K562 (cell line): ENCODE measurements around the gene KIAA1958. TPM values are rescaled to one million over a fixed set of nuclear protein-coding genes. Genes with fewer than 3 reads are reported as not detected.

Source experiments
- CBX5 ChIP-seq: IDR thresholded peaks from 2 replicates; pipeline ENCODE4 v1.6.1; 2014; ENCODE audit warnings: low read depth, borderline replicate concordance
- E2F3 ChIP-seq: fragments of 250-450 bp; sonication (Bioruptor Pico); IDR thresholded peaks from 2 replicates; pipeline ENCODE4 v1.4.0; 2020; ENCODE audit warnings: mild to moderate bottlenecking
- MTA3 ChIP-seq: fragments of 450-650 bp; formaldehyde crosslinking; IDR thresholded peaks from 2 replicates; pipeline ENCODE4 v1.6.1; 2017; ENCODE audit warnings: mild to moderate bottlenecking, borderline replicate concordance
- NCOA2 ChIP-seq, 2 experiments: fragments of 450-650 bp; IDR thresholded peaks; 2 replicates each; pipeline ENCODE4 v1.6.1; 2018; ENCODE audit warnings: mild to moderate bottlenecking in 2 of 2, moderate library complexity in 1 of 2; ENCODE audit not compliant: partially characterized antibody in 2 of 2
- NCOA6 ChIP-seq: fragments of 450-650 bp; IDR thresholded peaks from 2 replicates; pipeline ENCODE4 v1.6.1; 2017; ENCODE audit warnings: mild to moderate bottlenecking
- NEUROD1 ChIP-seq: fragments of 150-350 bp; IDR thresholded peaks from 2 replicates; pipeline ENCODE4 v1.6.1; 2014; ENCODE audit warnings: borderline replicate concordance, low read length, low read depth; ENCODE audit not compliant: partially characterized antibody
- NFE2 ChIP-seq: IDR thresholded peaks from 2 replicates; pipeline ENCODE4 v1.6.1; 2014; ENCODE audit warnings: antibody characterized with exemption, low read depth
- NFIC ChIP-seq: fragments of 450-650 bp; IDR thresholded peaks from 2 replicates; pipeline ENCODE4 v1.6.1; 2017; ENCODE audit warnings: mild to moderate bottlenecking, inconsistent platforms
- SUPT5H ChIP-seq: fragments of 450-650 bp; IDR thresholded peaks from 2 replicates; pipeline ENCODE4 v1.6.1; 2016
- TBL1XR1 ChIP-seq, 2 experiments: IDR thresholded peaks; 2 replicates each; pipeline ENCODE4 v1.6.1; 2012; ENCODE audit warnings: improper control_type of control experiment in 2 of 2, low read length in 2 of 2, mild to moderate bottlenecking in 1 of 2
- ZBTB8A ChIP-seq: fragments of 450-650 bp; IDR thresholded peaks from 2 replicates; pipeline ENCODE4 v1.6.1; 2018; ENCODE audit warnings: mild to moderate bottlenecking, moderate library complexity; ENCODE audit not compliant: partially characterized antibody
- ZNF133 ChIP-seq: fragments of 250-450 bp; sonication (Bioruptor Pico); IDR thresholded peaks from 2 replicates; pipeline ENCODE4 v1.4.0; 2020; ENCODE audit warnings: mild to moderate bottlenecking
- ZNF408 ChIP-seq: fragments of 250-450 bp; sonication (Bioruptor Pico); IDR thresholded peaks from 2 replicates; pipeline ENCODE4 v1.4.0; 2020; ENCODE audit warnings: low read depth, mild to moderate bottlenecking, moderate library complexity
- ZNF75A ChIP-seq: fragments of 450-650 bp; formaldehyde crosslinking; IDR thresholded peaks from 2 replicates; pipeline ENCODE4 v1.4.0; 2020; ENCODE audit warnings: mild to moderate bottlenecking
- ZSCAN29 ChIP-seq: fragments of 450-650 bp; IDR thresholded peaks from 2 replicates; pipeline ENCODE4 v1.6.1; 2017
- polyA plus RNA-seq, 8 experiments: library from polyadenylated mRNA; depleted of rRNA in 4 of 8; stranded (reverse) in 5 of 8; unstranded in 3 of 8; fragments of >200 nt; fragmentation: Nextera tagmentation in 2 of 8; fragmentation: Illumina TruSeq in 1 of 8; extraction: Ambion mirVana in 2 of 8; extraction: Trizol in 1 of 8; gene quantifications; 2 replicates each; pipeline versions ENCODE4 v1.2.1 to v1.2.3, GENCODE V29; 2011 to 2014; ENCODE audit warnings: inconsistent platforms in 1 of 8, missing spikeins in 1 of 8
- total RNA-seq, 7 experiments: library from RNA; depleted of rRNA in 6 of 7; stranded (reverse); fragments of >200 nt in 6 of 7; fragmentation: Illumina TruSeq in 2 of 7; extraction: Trizol in 2 of 7; gene quantifications; 2 replicates each; pipeline versions ENCODE4 v1.2.1 to v1.2.3, GENCODE V29; 2011 to 2021; ENCODE audit warnings: low replicate concordance in 1 of 7
- TF ChIP-seq, protein P1 (sequence below): fragments of 450-650 bp; IDR thresholded peaks from 2 replicates; pipeline ENCODE4 v1.6.1; 2017; ENCODE audit warnings: antibody characterized with exemption
- TF ChIP-seq, protein P2 (sequence below): fragments of 450-650 bp; formaldehyde crosslinking; IDR thresholded peaks from 2 replicates; pipeline ENCODE4 v1.4.0; 2020; ENCODE audit warnings: mild to moderate bottlenecking, moderate library complexity
- TF ChIP-seq, protein P3 (sequence below), 2 experiments: fragments of 200-800 bp in 1 of 2; sonication (Bioruptor generic) in 1 of 2; sonication (generic) in 1 of 2; formaldehyde crosslinking in 1 of 2; IDR thresholded peaks in 1 of 2; conservative IDR thresholded peaks in 1 of 2; 2 replicates each; pipeline versions ENCODE4 v1.5.0 to v1.6.1; 2016 to 2020; ENCODE audit warnings: missing compliant biosample characterization in 1 of 2, missing genetic modification characterization in 1 of 2, missing genetic modification reagents in 1 of 2
- TF ChIP-seq, protein P4 (sequence below), 2 experiments: fragments of 450-650 bp in 1 of 2; sonication (generic) in 1 of 2; formaldehyde crosslinking in 1 of 2; IDR thresholded peaks in 1 of 2; conservative IDR thresholded peaks in 1 of 2; 2 replicates each; pipeline versions ENCODE4 v1.6.1 to v1.8.1; 2016 to 2023; ENCODE audit warnings: mild to moderate bottlenecking in 2 of 2, moderate library complexity in 2 of 2, inconsistent platforms in 1 of 2, missing genetic modification reagents in 1 of 2
- TF ChIP-seq, protein P5 (sequence below): sonication (generic); formaldehyde crosslinking; IDR thresholded peaks from 2 replicates; pipeline ENCODE4 v1.9.0; 2022; ENCODE audit warnings: mild to moderate bottlenecking, missing genetic modification reagents
- TF ChIP-seq, protein P6 (sequence below): fragments of 450-650 bp; IDR thresholded peaks from 2 replicates; pipeline ENCODE4 v1.6.1; 2016; ENCODE audit warnings: low read depth, mild to moderate bottlenecking, moderate library complexity

The KIAA1958 gene
- total and polyA plus RNA-seq, 9 of the 15 experiments (the other 6 are each of a cell fraction or from before 2014, with no cell fraction given) = 1.1 to 16.0 (median 10.1) TPM

DNA sequence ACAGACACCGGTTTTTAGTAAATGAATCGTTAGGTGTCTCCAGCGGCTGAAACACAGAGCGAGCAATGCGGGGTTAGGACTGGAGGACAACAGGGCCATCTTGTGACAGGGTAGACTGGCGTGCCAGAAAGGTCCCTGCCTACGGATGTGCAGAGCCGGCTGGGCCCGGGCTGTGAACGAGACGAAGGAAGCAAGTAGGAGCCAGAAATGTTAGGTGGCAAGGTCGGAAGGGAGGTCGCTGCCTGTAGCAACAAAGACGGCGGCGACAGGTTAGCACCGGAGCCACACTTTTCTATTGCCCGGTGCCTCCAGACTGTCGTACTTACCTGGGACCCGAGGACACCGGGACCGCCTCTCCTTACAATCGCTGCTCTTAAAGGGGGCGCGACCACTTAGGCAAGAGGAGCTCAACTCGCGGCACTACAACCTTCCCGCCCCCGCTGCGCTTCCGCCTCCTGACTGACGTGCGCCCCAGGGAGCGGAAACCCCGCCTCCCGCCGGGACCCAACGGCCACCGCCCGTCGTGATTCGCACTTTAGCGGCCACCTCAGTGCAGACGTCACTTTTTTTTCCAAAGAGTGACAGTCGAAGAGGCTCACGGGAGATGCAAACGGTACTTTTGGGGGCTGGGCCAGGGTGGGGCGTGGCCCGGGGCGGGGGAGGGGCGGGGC is 231.2 kb downstream of the KIAA1958 start, which contains the start of gene INIP (continued):
- TF ChIP-seq, protein P1, sequence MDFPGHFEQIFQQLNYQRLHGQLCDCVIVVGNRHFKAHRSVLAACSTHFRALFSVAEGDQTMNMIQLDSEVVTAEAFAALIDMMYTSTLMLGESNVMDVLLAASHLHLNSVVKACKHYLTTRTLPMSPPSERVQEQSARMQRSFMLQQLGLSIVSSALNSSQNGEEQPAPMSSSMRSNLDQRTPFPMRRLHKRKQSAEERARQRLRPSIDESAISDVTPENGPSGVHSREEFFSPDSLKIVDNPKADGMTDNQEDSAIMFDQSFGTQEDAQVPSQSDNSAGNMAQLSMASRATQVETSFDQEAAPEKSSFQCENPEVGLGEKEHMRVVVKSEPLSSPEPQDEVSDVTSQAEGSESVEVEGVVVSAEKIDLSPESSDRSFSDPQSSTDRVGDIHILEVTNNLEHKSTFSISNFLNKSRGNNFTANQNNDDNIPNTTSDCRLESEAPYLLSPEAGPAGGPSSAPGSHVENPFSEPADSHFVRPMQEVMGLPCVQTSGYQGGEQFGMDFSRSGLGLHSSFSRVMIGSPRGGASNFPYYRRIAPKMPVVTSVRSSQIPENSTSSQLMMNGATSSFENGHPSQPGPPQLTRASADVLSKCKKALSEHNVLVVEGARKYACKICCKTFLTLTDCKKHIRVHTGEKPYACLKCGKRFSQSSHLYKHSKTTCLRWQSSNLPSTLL = no peak
- TF ChIP-seq ZNF75A (CRISPR knock-in tag) = no peak
- TF ChIP-seq ZSCAN29 = no peak
- TF ChIP-seq ZBTB8A = no peak
- TF ChIP-seq, protein P2, sequence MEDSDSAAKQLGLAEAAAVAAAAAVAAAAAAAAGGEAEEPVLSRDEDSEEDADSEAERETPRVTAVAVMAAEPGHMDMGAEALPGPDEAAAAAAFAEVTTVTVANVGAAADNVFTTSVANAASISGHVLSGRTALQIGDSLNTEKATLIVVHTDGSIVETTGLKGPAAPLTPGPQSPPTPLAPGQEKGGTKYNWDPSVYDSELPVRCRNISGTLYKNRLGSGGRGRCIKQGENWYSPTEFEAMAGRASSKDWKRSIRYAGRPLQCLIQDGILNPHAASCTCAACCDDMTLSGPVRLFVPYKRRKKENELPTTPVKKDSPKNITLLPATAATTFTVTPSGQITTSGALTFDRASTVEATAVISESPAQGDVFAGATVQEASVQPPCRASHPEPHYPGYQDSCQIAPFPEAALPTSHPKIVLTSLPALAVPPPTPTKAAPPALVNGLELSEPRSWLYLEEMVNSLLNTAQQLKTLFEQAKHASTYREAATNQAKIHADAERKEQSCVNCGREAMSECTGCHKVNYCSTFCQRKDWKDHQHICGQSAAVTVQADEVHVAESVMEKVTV = no peak
- TF ChIP-seq MTA3 = peak; percentile 53; the same call in 1 of the 2 replicates
- TF ChIP-seq NCOA6 = no peak
- TF ChIP-seq ZNF133 (CRISPR knock-in tag) = no peak
- TF ChIP-seq ZNF408 (CRISPR knock-in tag) = no peak
- peak; percentile 75 for TF ChIP-seq E2F3 (CRISPR knock-in tag)
- TF ChIP-seq, protein P3, sequence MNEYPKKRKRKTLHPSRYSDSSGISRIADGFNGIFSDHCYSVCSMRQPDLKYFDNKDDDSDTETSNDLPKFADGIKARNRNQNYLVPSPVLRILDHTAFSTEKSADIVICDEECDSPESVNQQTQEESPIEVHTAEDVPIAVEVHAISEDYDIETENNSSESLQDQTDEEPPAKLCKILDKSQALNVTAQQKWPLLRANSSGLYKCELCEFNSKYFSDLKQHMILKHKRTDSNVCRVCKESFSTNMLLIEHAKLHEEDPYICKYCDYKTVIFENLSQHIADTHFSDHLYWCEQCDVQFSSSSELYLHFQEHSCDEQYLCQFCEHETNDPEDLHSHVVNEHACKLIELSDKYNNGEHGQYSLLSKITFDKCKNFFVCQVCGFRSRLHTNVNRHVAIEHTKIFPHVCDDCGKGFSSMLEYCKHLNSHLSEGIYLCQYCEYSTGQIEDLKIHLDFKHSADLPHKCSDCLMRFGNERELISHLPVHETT (CRISPR knock-in tag; conservative IDR thresholded peaks at IDR 0.05 in 1 of 2, IDR thresholded peaks at IDR 0.05 in 1 of 2) = 0 out of 4 replicates have a peak, but pooled peaks of 1 of the 2 experiments have one; percentile 28
- no peak for TF ChIP-seq NCOA2 (IDR thresholded peaks at IDR 0.05; ENCODE audit: partially characterized antibody in 2 of 2)
- no peak for TF ChIP-seq CBX5
- no peak for TF ChIP-seq NFIC
- TF ChIP-seq, protein P4, sequence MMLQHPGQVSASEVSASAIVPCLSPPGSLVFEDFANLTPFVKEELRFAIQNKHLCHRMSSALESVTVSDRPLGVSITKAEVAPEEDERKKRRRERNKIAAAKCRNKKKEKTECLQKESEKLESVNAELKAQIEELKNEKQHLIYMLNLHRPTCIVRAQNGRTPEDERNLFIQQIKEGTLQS (IDR thresholded peaks at IDR 0.05) = no peak
- TF ChIP-seq, protein P4 (CRISPR knock-in tag; conservative IDR thresholded peaks at IDR 0.05) = no peak
- TF ChIP-seq, protein P5, sequence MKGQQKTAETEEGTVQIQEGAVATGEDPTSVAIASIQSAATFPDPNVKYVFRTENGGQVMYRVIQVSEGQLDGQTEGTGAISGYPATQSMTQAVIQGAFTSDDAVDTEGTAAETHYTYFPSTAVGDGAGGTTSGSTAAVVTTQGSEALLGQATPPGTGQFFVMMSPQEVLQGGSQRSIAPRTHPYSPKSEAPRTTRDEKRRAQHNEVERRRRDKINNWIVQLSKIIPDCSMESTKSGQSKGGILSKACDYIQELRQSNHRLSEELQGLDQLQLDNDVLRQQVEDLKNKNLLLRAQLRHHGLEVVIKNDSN (CRISPR knock-in tag) = peak; percentile 40; the same call in 1 of the 2 replicates
- no peak for TF ChIP-seq TBL1XR1 (IDR thresholded peaks at IDR 0.05; ENCODE audit: low read length in 2 of 2)
- TF ChIP-seq NEUROD1 = no peak
- peak; percentile 91 for TF ChIP-seq SUPT5H
- TF ChIP-seq NFE2 = no peak
- TF ChIP-seq, protein P6, sequence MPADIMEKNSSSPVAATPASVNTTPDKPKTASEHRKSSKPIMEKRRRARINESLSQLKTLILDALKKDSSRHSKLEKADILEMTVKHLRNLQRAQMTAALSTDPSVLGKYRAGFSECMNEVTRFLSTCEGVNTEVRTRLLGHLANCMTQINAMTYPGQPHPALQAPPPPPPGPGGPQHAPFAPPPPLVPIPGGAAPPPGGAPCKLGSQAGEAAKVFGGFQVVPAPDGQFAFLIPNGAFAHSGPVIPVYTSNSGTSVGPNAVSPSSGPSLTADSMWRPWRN = no peak
